Astrocyte (in vitro differentiated cells and primary cell): ENCODE results near the gene LHFPL3. TPM values are rescaled to one million over a fixed set of nuclear protein-coding genes. Genes with fewer than 3 reads are reported as not detected.

Source experiments
- DNase-seq: peaks from one replicate; pipeline ENCODE4 v3.0.0-alpha.2; 2010; ENCODE audit warnings: low read depth
- FAIRE-seq: peaks from 2 replicates; lab custom pipeline; 2011; peaks lifted over from hg19 to GRCh38; lab: Jason Lieb, UNC
- H2AFZ ChIP-seq: 2 replicates; pipeline ENCODE4 v1.6.0; 2012; ENCODE audit warnings: low read depth, low read length, inconsistent platforms
- H3K27ac ChIP-seq: 2 replicates; pipeline ENCODE4 v1.5.1; 2011; ENCODE audit warnings: low read depth, low read length, inconsistent platforms
- H3K27me3 ChIP-seq: 2 replicates; pipeline ENCODE4 v1.6.0; 2011; ENCODE audit warnings: low read length, inconsistent platforms; ENCODE audit not compliant: insufficient read depth
- H3K36me3 ChIP-seq: 2 replicates; pipeline ENCODE4 v1.5.1; 2011; ENCODE audit warnings: low read length, inconsistent platforms; ENCODE audit not compliant: insufficient read depth
- H3K4me1 ChIP-seq: 2 replicates; pipeline ENCODE4 v1.5.1; 2011; ENCODE audit warnings: low read length, inconsistent platforms; ENCODE audit not compliant: insufficient read depth
- H3K4me2 ChIP-seq: 2 replicates; pipeline ENCODE4 v1.6.0; 2012; ENCODE audit warnings: low read length, inconsistent platforms
- H3K4me3 ChIP-seq: 2 replicates; pipeline ENCODE4 v1.5.1; 2011; ENCODE audit warnings: low read depth, mild to moderate bottlenecking, low read length, inconsistent platforms; ENCODE audit not compliant: insufficient read depth
- H3K79me2 ChIP-seq: 2 replicates; pipeline ENCODE4 v1.6.0; 2012; ENCODE audit warnings: mild to moderate bottlenecking, low read length, inconsistent platforms; ENCODE audit not compliant: insufficient read depth
- H3K9ac ChIP-seq: 2 replicates; pipeline ENCODE4 v1.6.0; 2012; ENCODE audit warnings: mild to moderate bottlenecking, low read length, inconsistent platforms
- H3K9me3 ChIP-seq: 2 replicates; pipeline ENCODE4 v1.5.1; 2012; ENCODE audit warnings: low read depth, mild to moderate bottlenecking, low read length, inconsistent platforms; ENCODE audit not compliant: insufficient read depth
- H4K20me1 ChIP-seq: 2 replicates; pipeline ENCODE4 v1.6.0; 2012; ENCODE audit warnings: low read length, inconsistent platforms; ENCODE audit not compliant: insufficient read depth
- H3K27ac Mint-ChIP-seq: one replicate; pipeline ENCODE4 v1.8.0; 2021; ENCODE audit warnings: mild to moderate bottlenecking, mixed read lengths; ENCODE audit not compliant: unreplicated experiment
- H3K27me3 Mint-ChIP-seq: one replicate; pipeline ENCODE4 v1.8.0; 2021; ENCODE audit warnings: low read depth, mixed read lengths; ENCODE audit not compliant: unreplicated experiment
- H3K36me3 Mint-ChIP-seq: one replicate; pipeline ENCODE4 v1.8.0; 2021; ENCODE audit warnings: low read depth, mixed read lengths; ENCODE audit not compliant: unreplicated experiment
- H3K4me1 Mint-ChIP-seq: one replicate; pipeline ENCODE4 v1.8.0; 2021; ENCODE audit warnings: low read depth, mixed read lengths; ENCODE audit not compliant: unreplicated experiment
- H3K4me3 Mint-ChIP-seq: one replicate; pipeline ENCODE4 v1.8.0; 2021; ENCODE audit warnings: mild to moderate bottlenecking, moderate library complexity, mixed read lengths; ENCODE audit not compliant: unreplicated experiment
- H3K9me3 Mint-ChIP-seq: one replicate; pipeline ENCODE4 v1.8.0; 2021; ENCODE audit warnings: mild to moderate bottlenecking, mixed read lengths; ENCODE audit not compliant: unreplicated experiment
- EZH2 ChIP-seq: IDR thresholded peaks from 2 replicates; pipeline ENCODE4 v1.6.1; 2012; ENCODE audit warnings: mild to moderate bottlenecking, low read length, inconsistent platforms; ENCODE audit not compliant: insufficient read depth
- total RNA-seq: library from RNA; stranded (reverse); gene quantifications from 2 replicates; pipeline ENCODE4 v1.2.1, GENCODE V29; 2021
- TF ChIP-seq, protein P1 (sequence below): IDR thresholded peaks from 2 replicates; pipeline ENCODE4 v1.5.1; 2011; ENCODE audit warnings: low read depth, mild to moderate bottlenecking, inconsistent platforms, low read length, moderate library complexity; ENCODE audit not compliant: insufficient read depth

Gene LHFPL3
- total RNA-seq, 1 donor from 2014 or later = not detected

DNA sequence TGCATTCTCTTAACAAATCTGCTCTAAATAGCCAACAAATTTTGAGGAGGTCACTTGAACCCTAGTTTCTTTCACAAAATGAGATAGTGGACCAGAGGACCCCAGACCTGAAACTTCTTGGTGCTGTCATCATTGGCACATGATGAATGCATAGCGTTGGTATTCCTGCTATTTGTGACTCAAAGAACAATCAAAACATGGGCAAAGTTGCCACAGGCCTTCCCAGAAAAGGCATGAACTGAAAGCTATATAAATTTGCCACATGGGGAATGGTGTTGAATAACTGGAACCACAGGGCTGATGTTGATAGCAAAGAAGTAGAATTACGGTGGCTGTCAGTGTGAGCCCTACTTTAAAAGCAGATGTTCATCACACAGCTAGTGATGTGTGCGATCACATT, 465.8 kb downstream of the LHFPL3 start:
- H3K36me3 Mint-ChIP-seq = no peaks in the 10 kb centered on the region
- TF ChIP-seq, protein P1, sequence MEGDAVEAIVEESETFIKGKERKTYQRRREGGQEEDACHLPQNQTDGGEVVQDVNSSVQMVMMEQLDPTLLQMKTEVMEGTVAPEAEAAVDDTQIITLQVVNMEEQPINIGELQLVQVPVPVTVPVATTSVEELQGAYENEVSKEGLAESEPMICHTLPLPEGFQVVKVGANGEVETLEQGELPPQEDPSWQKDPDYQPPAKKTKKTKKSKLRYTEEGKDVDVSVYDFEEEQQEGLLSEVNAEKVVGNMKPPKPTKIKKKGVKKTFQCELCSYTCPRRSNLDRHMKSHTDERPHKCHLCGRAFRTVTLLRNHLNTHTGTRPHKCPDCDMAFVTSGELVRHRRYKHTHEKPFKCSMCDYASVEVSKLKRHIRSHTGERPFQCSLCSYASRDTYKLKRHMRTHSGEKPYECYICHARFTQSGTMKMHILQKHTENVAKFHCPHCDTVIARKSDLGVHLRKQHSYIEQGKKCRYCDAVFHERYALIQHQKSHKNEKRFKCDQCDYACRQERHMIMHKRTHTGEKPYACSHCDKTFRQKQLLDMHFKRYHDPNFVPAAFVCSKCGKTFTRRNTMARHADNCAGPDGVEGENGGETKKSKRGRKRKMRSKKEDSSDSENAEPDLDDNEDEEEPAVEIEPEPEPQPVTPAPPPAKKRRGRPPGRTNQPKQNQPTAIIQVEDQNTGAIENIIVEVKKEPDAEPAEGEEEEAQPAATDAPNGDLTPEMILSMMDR = no peak
- no peak for TF ChIP-seq EZH2
- no peak overlapping the region for H3K4me3 Mint-ChIP-seq
- peaks cover 19% of the 10 kb centered on the region for H3K4me1 Mint-ChIP-seq
- no peaks in the 10 kb centered on the region for H3K27me3 ChIP-seq
- no peak overlapping the region for H3K4me2 ChIP-seq
- H4K20me1 ChIP-seq = no peaks in the 10 kb centered on the region
- no peak for FAIRE-seq
- peaks cover 8% of the 10 kb centered on the region for H3K4me1 ChIP-seq
- H3K9ac ChIP-seq = no peak overlapping the region
- no peak for DNase-seq
- no peaks in the 10 kb centered on the region for H3K9me3 Mint-ChIP-seq
- no peaks in the 10 kb centered on the region for H3K27me3 Mint-ChIP-seq
- no peak overlapping the region for H3K27ac ChIP-seq
- no peak overlapping the region for H3K4me3 ChIP-seq
- no peak overlapping the region for H2AFZ ChIP-seq
- H3K27ac Mint-ChIP-seq = no peak overlapping the region
- H3K36me3 ChIP-seq = no peaks in the 10 kb centered on the region
- no peaks in the 10 kb centered on the region for H3K9me3 ChIP-seq
- H3K79me2 ChIP-seq = no peaks in the 10 kb centered on the region

DNA sequence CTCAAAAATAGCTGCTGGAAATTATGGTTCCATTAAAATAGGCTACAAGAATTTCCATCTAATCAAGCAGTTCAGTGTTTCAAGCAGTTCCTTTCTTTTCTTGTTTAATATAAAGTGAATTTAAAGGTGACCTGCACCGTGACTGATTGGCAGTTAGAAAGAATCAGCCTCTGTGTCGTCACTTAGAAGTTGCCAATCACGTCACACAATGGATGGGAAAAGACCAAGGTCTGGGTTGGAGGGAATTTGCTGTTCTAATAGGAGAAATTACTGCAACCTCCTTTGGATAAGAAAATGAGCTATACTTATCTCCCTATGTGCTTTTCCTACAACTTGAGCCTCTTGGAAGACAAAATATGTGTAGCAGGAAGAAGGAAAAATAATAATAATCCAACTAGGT, 466.2 kb downstream of the LHFPL3 start:
- TF ChIP-seq EZH2 = no peak
- H3K27me3 ChIP-seq = no peaks in the 10 kb centered on the region
- H3K9me3 ChIP-seq = no peaks in the 10 kb centered on the region
- Mint-ChIP-seq H3K4me1 (peaks cover 19% of the 10 kb centered on the region), H3K36me3 (no peaks in the 10 kb centered on the region), H3K27me3 (peaks cover 1% of the 10 kb centered on the region), H3K4me3 (no peak overlapping the region), H3K9me3 (no peaks in the 10 kb centered on the region), H3K27ac (no peak overlapping the region)
- no peak overlapping the region for H3K4me2 ChIP-seq
- no peak overlapping the region for H3K27ac ChIP-seq
- H3K36me3 ChIP-seq = no peaks in the 10 kb centered on the region
- peaks cover 8% of the 10 kb centered on the region for H3K4me1 ChIP-seq
- no peak overlapping the region for H3K9ac ChIP-seq
- DNase-seq = no peak
- no peak for FAIRE-seq
- no peaks in the 10 kb centered on the region for H4K20me1 ChIP-seq
- no peak overlapping the region for H3K4me3 ChIP-seq
- H2AFZ ChIP-seq = no peak overlapping the region
- no peaks in the 10 kb centered on the region for H3K79me2 ChIP-seq

DNA sequence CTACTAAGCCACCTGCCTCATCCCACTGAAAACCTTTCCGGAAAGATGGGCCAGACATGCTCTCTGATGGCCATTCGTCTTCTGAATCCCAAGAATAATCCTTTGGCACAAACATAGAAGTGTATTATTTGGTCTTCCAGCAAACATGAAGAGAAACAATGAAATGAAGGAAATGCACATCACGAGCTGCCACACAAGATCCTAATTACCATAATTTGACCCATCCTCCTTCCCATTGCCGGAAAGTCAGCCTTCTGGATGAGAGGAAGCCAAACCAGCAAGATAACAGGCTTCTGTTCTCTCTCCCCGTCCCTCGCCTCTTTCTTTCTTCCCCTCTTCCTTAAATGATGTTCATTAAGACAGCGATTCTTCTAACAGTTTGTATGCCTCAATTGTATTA, 466.7 kb downstream of the LHFPL3 start:
- no peak overlapping the region for H3K4me3 ChIP-seq
- H3K27me3 ChIP-seq = no peaks in the 10 kb centered on the region
- no peak overlapping the region for H3K4me2 ChIP-seq
- H3K9ac ChIP-seq = no peak overlapping the region
- peaks cover 8% of the 10 kb centered on the region for H3K4me1 ChIP-seq
- FAIRE-seq (no peak), DNase-seq (no peak)
- Mint-ChIP-seq H3K27me3 (peaks cover 5% of the 10 kb centered on the region), H3K36me3 (no peaks in the 10 kb centered on the region), H3K9me3 (no peaks in the 10 kb centered on the region), H3K27ac (no peak overlapping the region), H3K4me1 (peaks cover 19% of the 10 kb centered on the region), H3K4me3 (no peak overlapping the region)
- no peaks in the 10 kb centered on the region for H4K20me1 ChIP-seq
- H3K27ac ChIP-seq = no peak overlapping the region
- H3K36me3 ChIP-seq = no peaks in the 10 kb centered on the region
- H3K9me3 ChIP-seq = no peaks in the 10 kb centered on the region
- TF ChIP-seq, protein P1 = no peak
- no peak for TF ChIP-seq EZH2
- H2AFZ ChIP-seq = no peak overlapping the region
- no peaks in the 10 kb centered on the region for H3K79me2 ChIP-seq
